ENCODE measurements around the gene C1orf185.
"Not testable (repeated sequence)": the region's sequence is repeated elsewhere in the genome, so short reads cannot be mapped to it uniquely, and the experiment has no call there.

The C1orf185 gene

DNA sequence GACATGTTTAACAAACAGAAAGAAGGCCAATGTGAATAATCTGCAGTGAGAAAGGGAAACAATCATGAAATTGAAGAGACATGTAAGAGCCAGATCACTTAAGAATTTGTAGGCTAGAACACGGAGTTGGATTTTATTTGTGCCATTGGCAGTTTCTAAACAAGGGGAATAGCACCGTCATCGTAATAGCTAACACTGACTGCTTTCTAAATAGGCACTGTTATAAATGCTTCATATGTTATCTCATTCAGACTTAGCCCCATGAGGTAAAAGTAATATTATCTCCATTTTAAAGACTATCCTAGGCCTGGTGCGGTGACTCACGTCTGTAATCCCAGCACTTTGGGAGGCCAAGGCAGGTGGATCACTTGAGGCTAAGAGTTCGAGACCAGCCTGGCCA is 12.1 kb downstream of the C1orf185 start:
- Mint-ChIP-seq H3K27ac (no peak overlapping the region), H3K36me3 (ENCODE audit: low read depth) (no peaks in the 10 kb centered on the region), H3K27me3 (peaks cover 19% of the 10 kb centered on the region)

DNA sequence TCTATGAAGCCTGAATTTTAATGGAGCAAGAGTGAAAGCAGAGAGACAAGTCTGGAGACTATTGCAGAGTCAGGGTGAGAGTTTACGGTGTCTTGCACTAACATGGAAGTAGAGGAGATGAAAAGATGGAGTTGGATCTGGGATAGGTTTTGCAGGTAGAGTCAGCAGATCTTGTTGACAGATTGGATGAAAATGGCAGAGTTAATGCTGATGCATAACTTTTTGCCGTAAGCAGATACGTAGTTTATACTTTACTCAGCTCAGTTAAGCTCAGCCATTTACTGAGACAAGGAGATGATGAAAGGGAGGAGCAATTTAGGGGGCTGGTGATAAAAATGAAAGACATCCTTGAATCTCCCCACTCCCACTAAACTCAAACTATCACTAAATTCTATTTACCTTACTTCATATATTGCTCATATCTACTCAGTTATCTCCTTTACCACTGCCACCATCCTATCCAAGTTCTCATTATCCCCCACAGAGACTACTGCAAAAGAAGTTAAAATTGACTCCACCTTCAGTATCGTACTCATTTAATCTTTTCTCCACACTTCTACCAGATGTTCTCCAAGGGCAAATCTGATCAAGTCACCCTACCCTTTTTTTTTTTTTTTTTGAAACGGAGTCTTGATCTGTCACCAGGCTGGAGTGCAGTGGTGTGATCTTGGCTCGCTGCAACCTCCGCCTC is 13.8 kb downstream of the C1orf185 start:
- no peak overlapping the region for H3K4me3 Mint-ChIP-seq
- no peaks in the 10 kb centered on the region for H3K36me3 Mint-ChIP-seq (ENCODE audit: low read depth)
- H3K4me1 Mint-ChIP-seq (ENCODE audit: low read depth): no peaks in the 10 kb centered on the region
- H3K9me3 Mint-ChIP-seq: no peaks in the 10 kb centered on the region
- H3K27me3 Mint-ChIP-seq: peaks cover 17% of the 10 kb centered on the region
- no peak overlapping the region for H3K27ac Mint-ChIP-seq

More for the DNA sequence above, 12.1 kb downstream of the C1orf185 start:
- Mint-ChIP-seq H3K9me3 (no peaks in the 10 kb centered on the region), H3K4me1 (ENCODE audit: low read depth) (no peaks in the 10 kb centered on the region), H3K4me3 (no peak overlapping the region)

DNA sequence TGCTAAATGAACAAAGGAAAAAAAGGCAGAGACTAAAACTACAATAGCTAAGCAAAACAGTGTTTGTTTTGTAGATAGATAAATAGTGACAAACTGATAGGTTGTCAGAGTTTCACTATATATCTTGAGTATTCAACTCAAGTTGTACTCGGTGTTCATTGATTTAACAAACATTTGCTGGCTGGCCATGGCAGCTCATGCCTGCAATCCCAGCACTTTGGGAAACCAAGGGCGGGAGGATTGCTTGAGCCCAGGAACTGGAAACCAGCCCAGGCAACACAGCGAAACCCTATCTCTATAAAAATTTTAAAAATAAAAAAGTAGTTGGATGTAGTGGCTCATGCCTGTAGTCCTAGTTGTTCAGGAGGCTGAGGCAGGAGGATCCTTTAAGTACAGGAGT is 17.3 kb downstream of the C1orf185 start:
- no peak overlapping the region for H3K27ac Mint-ChIP-seq
- no peaks in the 10 kb centered on the region for H3K36me3 Mint-ChIP-seq (ENCODE audit: low read depth)
- H3K27me3 Mint-ChIP-seq: peaks cover 14% of the 10 kb centered on the region
- no peak overlapping the region for H3K4me3 Mint-ChIP-seq
- no peaks in the 10 kb centered on the region for H3K4me1 Mint-ChIP-seq (ENCODE audit: low read depth)
- H3K9me3 Mint-ChIP-seq: no peaks in the 10 kb centered on the region

DNA sequence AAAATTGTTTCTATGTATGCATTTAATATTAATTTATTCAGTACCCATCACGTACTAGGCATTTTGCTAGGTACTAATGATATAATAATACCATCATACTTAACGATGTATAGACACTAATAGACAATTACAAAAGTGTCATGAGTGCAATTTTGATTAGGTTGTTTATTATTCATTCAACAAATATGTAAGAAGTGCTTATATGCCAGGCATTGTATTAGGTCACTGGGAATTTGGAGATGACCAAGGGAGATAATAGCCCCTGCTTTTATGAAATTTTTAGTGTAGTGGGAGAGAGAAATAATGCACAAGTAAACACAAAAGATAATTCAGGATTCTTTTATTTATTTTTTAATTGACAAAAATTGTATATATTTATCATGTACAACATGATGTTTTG is 18.6 kb downstream of the C1orf185 start:
- Mint-ChIP-seq H3K4me1 (ENCODE audit: low read depth) (no peaks in the 10 kb centered on the region), H3K27ac (no peak overlapping the region), H3K9me3 (no peaks in the 10 kb centered on the region), H3K4me3 (no peak overlapping the region), H3K27me3 (peaks cover 14% of the 10 kb centered on the region), H3K36me3 (ENCODE audit: low read depth) (no peaks in the 10 kb centered on the region)

DNA sequence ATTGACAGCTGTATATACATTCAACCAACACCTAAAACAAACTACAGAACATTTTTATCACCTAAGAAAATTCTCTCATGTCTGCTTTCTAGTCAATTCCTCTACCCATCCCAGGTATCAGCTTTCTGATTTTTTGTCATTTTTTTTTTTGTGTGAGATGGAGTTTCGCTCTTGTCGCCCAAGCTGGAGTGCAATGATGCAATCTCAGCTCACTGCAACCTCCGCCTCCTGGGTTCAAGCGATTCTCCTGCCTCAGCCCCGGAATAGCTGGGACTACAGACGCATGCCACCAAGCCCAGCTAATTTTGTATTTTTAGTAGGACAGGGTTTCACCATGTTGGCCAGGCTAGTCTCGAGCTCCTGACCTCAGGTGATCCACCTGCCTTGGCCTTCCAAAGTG is 25.1 kb downstream of the C1orf185 start:
- not testable (repeated sequence) for H3K4me1 Mint-ChIP-seq (ENCODE audit: low read depth); H3K27ac Mint-ChIP-seq; H3K27me3 Mint-ChIP-seq; H3K9me3 Mint-ChIP-seq; H3K4me3 Mint-ChIP-seq; H3K36me3 Mint-ChIP-seq (ENCODE audit: low read depth)

DNA sequence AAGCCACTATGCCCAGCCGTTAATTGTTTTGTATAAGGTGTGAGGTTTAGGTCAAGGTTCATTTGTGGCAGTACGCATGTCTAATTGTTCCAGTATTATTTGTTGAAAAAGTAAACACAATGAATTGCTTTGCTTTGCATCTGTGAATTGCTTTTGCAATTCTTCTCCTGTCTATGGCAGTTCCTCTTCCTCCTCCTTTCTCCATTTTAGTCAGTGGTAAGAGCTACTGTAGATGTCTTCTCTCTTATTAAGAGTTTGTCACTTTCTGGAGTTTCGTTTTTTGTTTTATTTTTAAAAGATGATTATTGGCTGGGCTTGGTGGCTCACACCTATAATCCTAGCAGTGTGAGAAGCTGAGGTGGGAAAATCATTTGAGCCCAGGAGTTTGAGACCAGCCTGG is 29.2 kb downstream of the C1orf185 start:
- no peak overlapping the region for H3K4me3 Mint-ChIP-seq
- no peaks in the 10 kb centered on the region for H3K36me3 Mint-ChIP-seq (ENCODE audit: low read depth)
- H3K27me3 Mint-ChIP-seq: peaks cover 28% of the 10 kb centered on the region
- H3K4me1 Mint-ChIP-seq (ENCODE audit: low read depth): no peaks in the 10 kb centered on the region
- peaks cover 23% of the 10 kb centered on the region for H3K9me3 Mint-ChIP-seq
- H3K27ac Mint-ChIP-seq: no peak overlapping the region

DNA sequence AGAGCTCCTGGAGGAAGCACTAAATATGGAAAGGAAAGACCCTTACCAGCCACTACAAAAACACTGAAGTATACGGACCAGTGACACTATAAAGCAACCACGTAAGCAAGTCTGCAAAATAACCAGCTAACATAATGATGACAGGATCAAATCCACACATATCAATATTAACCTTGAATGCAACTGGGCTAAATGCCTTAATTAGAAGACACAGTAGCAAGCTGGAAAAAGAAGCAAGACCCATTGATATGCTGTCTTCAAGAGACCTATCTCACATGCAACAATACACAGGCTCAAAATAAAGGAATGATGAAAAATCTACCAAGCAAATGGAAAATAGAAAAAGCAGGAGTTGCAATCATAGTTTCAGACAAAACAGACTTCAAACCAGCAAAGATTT is 31.0 kb downstream of the C1orf185 start:
- no peak overlapping the region for H3K4me3 Mint-ChIP-seq
- peaks cover 23% of the 10 kb centered on the region for H3K9me3 Mint-ChIP-seq
- H3K27ac Mint-ChIP-seq: no peak overlapping the region
- H3K36me3 Mint-ChIP-seq (ENCODE audit: low read depth): no peaks in the 10 kb centered on the region
- H3K27me3 Mint-ChIP-seq: peaks cover 33% of the 10 kb centered on the region
- H3K4me1 Mint-ChIP-seq (ENCODE audit: low read depth): no peaks in the 10 kb centered on the region

DNA sequence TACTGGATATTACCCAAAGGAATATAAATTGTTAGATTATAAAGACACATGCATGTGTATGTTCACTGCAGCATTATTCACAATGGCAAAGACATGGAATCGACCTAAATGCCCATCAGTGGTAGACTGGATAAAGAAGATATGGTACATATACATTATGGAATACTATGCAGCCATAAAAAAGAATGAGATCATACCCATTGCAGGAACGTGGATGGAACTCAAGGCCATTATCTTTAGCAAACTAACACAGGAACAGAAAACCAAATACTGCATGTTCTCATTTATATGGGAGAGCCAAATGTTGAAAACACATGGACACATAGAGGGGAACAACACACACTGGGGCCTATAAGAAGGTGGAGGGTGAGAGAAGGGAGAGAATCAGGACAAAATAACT is 35.7 kb downstream of the C1orf185 start:
- H3K27ac Mint-ChIP-seq; H3K4me1 Mint-ChIP-seq (ENCODE audit: low read depth); H3K4me3 Mint-ChIP-seq; H3K36me3 Mint-ChIP-seq (ENCODE audit: low read depth): not testable (repeated sequence)
- Mint-ChIP-seq H3K9me3 (peaks cover 18% of the 10 kb centered on the region), H3K27me3 (peaks cover 26% of the 10 kb centered on the region)

DNA sequence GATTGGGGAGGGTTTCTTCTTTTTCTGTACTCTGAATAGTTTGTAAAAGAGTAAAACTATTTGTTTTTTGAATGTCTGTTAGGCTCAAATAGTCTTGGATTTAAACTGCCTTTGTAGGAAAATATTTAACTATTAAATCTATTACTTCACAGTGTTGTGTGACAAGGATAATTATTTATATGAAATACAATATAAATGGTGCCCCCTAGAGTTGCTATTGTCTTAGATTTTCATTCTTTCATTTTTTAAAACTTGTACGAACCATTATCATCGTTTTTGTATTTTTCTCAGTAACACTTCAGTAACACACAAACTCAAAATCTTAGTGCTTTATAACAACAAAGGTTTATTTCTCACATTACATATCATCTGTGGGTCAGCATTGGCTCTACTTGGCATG is 37.4 kb downstream of the C1orf185 start:
- H3K27me3 Mint-ChIP-seq: peaks cover 22% of the 10 kb centered on the region

DNA sequence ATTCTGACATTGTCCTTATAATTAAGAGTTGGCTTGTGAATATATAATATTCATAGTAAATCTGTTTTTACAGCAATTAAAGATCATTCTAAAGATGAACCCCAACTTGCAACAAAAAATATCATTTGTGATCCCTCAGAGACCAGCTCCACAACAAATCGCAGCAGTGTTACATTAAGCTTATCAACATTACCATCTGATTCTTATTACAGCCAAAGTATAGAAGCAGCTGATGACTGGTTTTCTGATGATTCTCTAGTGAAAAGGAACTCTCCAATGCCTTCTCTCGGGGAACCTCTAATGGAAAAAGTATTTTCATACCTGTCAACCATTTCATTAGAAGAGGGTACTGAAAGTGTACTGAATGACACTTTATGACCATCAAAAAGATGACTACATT is 45.4 kb downstream of the C1orf185 start:
- Mint-ChIP-seq H3K27me3 (peaks cover 21% of the 10 kb centered on the region), H3K4me1 (ENCODE audit: low read depth) (no peaks in the 10 kb centered on the region), H3K9me3 (no peaks in the 10 kb centered on the region), H3K36me3 (ENCODE audit: low read depth) (no peaks in the 10 kb centered on the region), H3K4me3 (no peak overlapping the region), H3K27ac (no peak overlapping the region)

More for the DNA sequence above, 37.4 kb downstream of the C1orf185 start:
- Mint-ChIP-seq H3K9me3 (peaks cover 5% of the 10 kb centered on the region), H3K27ac (no peak overlapping the region), H3K4me3 (no peak overlapping the region), H3K36me3 (ENCODE audit: low read depth) (no peaks in the 10 kb centered on the region), H3K4me1 (ENCODE audit: low read depth) (no peaks in the 10 kb centered on the region)

DNA sequence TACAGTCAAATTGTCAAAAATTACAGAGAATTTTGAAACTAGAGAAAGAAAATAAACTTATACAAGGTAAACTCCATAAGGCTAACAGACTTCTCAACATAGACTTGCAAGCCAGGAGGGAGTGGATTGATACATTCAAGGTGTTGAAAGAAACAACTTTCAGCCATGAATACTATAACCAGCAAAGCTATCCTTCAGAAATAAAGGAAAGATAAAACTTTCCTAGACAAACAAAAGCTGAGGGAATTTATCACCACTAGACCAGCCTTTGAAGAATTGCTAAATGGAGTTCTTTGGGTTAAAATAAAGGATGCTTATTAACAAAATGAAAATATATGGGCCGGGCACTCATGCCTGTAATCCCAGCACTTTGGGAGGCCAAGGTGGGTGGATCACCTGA is 52.7 kb downstream of the C1orf185 start:
- H3K9me3 Mint-ChIP-seq: peaks cover 15% of the 10 kb centered on the region
- peaks cover 8% of the 10 kb centered on the region for H3K4me1 Mint-ChIP-seq (ENCODE audit: low read depth)
- peaks cover 12% of the 10 kb centered on the region for H3K27me3 Mint-ChIP-seq
- H3K4me3 Mint-ChIP-seq: no peak overlapping the region
- no peak overlapping the region for H3K27ac Mint-ChIP-seq
- H3K36me3 Mint-ChIP-seq (ENCODE audit: low read depth): no peaks in the 10 kb centered on the region

DNA sequence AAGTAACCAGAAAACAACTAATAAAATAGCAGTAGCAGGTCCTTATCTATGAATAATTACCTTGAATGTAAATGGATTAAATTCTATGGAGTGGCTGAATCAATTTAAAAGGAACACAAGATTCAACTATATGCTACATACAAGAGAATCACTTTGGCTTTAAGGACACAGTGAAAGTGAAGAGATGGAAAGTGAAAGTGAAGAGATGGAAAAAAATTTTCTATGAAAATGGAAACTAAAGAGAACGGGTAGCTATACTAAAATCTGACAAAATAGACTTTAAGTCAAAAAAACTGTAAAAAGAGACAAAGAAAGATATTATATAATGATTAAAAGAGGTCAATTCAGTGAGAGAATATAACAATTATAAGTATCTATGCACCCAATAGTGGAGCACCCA is 54.7 kb downstream of the C1orf185 start:
- Mint-ChIP-seq H3K27ac (no peak overlapping the region), H3K9me3 (peaks cover 15% of the 10 kb centered on the region), H3K27me3 (peaks cover 9% of the 10 kb centered on the region), H3K4me1 (ENCODE audit: low read depth) (peaks cover 8% of the 10 kb centered on the region), H3K4me3 (no peak overlapping the region), H3K36me3 (ENCODE audit: low read depth) (no peaks in the 10 kb centered on the region)

DNA sequence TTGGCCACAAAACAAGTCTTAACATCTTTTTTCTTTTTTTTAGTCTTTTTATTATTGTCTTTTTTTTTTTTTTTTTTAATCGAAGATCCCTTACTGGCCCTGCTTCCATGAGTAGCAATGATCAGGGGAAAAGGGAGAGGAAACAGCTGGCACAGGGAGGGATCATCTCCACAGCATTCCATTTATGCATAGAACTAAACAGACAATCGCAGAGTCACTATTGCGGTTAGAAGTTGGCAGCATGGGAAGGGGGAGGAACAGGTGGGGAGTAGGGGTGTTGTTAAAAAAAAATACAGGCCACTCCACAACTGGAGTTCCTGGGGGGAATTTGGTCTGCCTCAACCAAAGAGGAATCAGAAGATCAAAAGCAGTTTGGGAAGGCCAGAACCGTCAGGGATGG is 55.4 kb downstream of the C1orf185 start:
- Mint-ChIP-seq H3K36me3 (ENCODE audit: low read depth) (no peaks in the 10 kb centered on the region), H3K4me3 (no peak overlapping the region), H3K27ac (no peak overlapping the region), H3K4me1 (ENCODE audit: low read depth) (peaks cover 8% of the 10 kb centered on the region), H3K27me3 (peaks cover 9% of the 10 kb centered on the region), H3K9me3 (peaks cover 15% of the 10 kb centered on the region)

DNA sequence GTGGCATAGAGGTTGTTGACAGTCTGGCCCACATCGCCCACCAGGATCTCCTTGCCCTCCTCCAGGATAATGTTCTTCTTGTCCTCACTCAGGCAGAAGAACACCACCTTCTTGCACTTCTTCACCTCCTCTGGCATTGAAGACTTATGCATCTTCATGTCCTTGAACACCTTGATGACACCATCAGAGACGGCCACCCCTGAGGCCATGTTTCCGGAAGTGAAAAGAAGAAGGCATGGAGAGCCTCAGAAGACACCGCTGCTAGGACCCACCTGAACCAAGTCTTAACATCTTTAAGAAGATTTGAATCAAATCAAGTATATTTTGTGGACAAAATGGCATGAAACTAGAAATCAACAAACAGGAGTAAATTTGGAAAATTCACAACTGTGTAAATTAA is 56.2 kb downstream of the C1orf185 start:
- H3K9me3 Mint-ChIP-seq: peaks cover 15% of the 10 kb centered on the region
- no peaks in the 10 kb centered on the region for H3K36me3 Mint-ChIP-seq (ENCODE audit: low read depth)
- no peak overlapping the region for H3K4me3 Mint-ChIP-seq
- peaks cover 8% of the 10 kb centered on the region for H3K4me1 Mint-ChIP-seq (ENCODE audit: low read depth)
- H3K27me3 Mint-ChIP-seq: peaks cover 9% of the 10 kb centered on the region
- no peak overlapping the region for H3K27ac Mint-ChIP-seq

DNA sequence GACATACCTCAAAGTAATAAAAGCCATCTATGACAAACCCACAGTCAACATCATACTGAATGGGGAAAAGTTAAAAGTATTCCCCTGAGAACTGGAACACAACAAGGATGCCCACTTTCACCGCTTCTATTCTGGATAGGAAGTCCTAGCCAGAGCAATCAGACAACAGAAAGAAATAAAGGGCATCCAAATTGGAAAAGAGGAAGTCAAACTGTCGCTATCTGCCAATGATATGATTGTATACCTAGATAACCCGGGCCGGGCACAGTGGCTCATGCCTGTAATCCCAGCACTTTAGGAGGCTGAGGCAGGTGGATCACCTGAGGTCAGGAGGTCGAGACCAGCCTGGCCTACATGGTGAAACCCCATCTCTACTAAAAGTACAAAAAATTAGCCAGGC is 60.5 kb downstream of the C1orf185 start:
- not testable (repeated sequence) for H3K4me3 Mint-ChIP-seq; H3K4me1 Mint-ChIP-seq (ENCODE audit: low read depth); H3K9me3 Mint-ChIP-seq; H3K27me3 Mint-ChIP-seq; H3K27ac Mint-ChIP-seq; H3K36me3 Mint-ChIP-seq (ENCODE audit: low read depth)

DNA sequence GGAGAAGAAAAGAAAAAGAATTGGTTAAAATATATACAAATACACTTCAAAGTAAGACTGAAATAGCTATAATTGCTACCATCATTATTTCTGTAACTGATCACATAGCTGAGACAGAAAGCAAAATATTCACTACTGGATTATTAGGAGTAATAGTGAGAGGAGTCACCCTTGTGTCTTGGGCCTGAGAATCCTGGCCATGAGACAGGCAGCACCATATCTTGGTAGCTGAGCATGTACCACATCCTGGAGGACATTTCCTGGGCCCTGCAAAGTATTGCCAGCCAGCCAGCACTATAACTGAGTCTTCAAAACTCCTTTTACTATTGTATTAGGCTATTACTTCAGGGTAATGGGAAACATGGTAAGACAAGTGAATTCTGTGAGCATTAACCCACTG is 63.5 kb downstream of the C1orf185 start:
- H3K4me3 Mint-ChIP-seq: no peak overlapping the region
- H3K4me1 Mint-ChIP-seq (ENCODE audit: low read depth): peaks cover 8% of the 10 kb centered on the region
- H3K9me3 Mint-ChIP-seq: no peaks in the 10 kb centered on the region
- H3K27ac Mint-ChIP-seq: no peak overlapping the region
- no peaks in the 10 kb centered on the region for H3K27me3 Mint-ChIP-seq
- no peaks in the 10 kb centered on the region for H3K36me3 Mint-ChIP-seq (ENCODE audit: low read depth)
